Tibial artery (tissue), 4 donors: ENCODE measurements around the gene HSD11B2.
A peak's percentile ranks its signal among the peaks of the same experiment; 100 is the strongest.

ENCODE experiments used
- DNase-seq, 2 donors: peaks; one replicate each; pipeline ENCODE4 v3.0.0-alpha.2; 2019
- H3K27ac ChIP-seq, 2 donors: fragments of 200-600 bp; sonication (generic) in 1 of 2; 1 replicate in 1 of 2; 2 replicates in 1 of 2; pipeline ENCODE4 v1.5.1; 2018 to 2019; ENCODE audit warnings: mild to moderate bottlenecking in 1 of 2
- H3K27me3 ChIP-seq, 2 donors: fragments of 200-600 bp; sonication (generic) in 1 of 2; one replicate each; pipeline versions ENCODE4 v1.5.1 to v1.6.0; 2016 to 2019
- H3K36me3 ChIP-seq, 3 donors: fragments of 200-600 bp; sonication (generic) in 2 of 3; one replicate each; pipeline ENCODE4 v1.5.1; 2016 to 2019; ENCODE audit warnings: mild to moderate bottlenecking in 2 of 3
- H3K4me1 ChIP-seq, 4 donors: fragments of 200-600 bp; sonication (generic) in 2 of 4; 1 replicate in 3 of 4; 2 replicates in 1 of 4; pipeline ENCODE4 v1.5.1; 2016 to 2019
- H3K4me3 ChIP-seq, 2 donors: fragments of 200-600 bp; sonication (generic) in 1 of 2; 1 replicate in 1 of 2; 2 replicates in 1 of 2; pipeline ENCODE4 v1.5.1; 2018 to 2019; ENCODE audit warnings: mild to moderate bottlenecking in 2 of 2
- H3K9me3 ChIP-seq, 3 donors: fragments of 200-600 bp; sonication (generic) in 1 of 3; one replicate each; pipeline ENCODE4 v1.5.1; 2016 to 2019
- intact Hi-C: fragments of 100-400 bp; cut with DNase I; formaldehyde crosslinking; loops from one replicate; pipeline ENCODE4 v1.15.0; 2023; ENCODE audit warnings: low total_unique reads
- TF ChIP-seq, protein P1 (sequence below), 2 experiments: fragments of 200-600 bp in 1 of 2; fragments of 450-650 bp in 1 of 2; IDR thresholded peaks; one replicate each; pipeline ENCODE4 v1.5.1; 2017 to 2019; ENCODE audit warnings: antibody characterized with exemption in 2 of 2, mild to moderate bottlenecking in 1 of 2, moderate library complexity in 1 of 2

The HSD11B2 gene

GRCh38 chr16:67395458-67396158 lies 35.3 kb upstream of the HSD11B2 start:
- Histone ChIP-seq H3K36me3 (peaks cover 0 to 2% (median 0%) of the 10 kb centered on the region in 3 donors), H3K27ac (no peak overlapping the region), H3K4me3 (no peak overlapping the region), H3K4me1 (peaks cover 0 to 74% (median 41%) of the 10 kb centered on the region in 4 donors), H3K27me3 (peaks cover 0 to 88% of the 10 kb centered on the region in 2 donors), H3K9me3 (no peaks in the 10 kb centered on the region)
- no peak for DNase-seq
- TF ChIP-seq, protein P1, sequence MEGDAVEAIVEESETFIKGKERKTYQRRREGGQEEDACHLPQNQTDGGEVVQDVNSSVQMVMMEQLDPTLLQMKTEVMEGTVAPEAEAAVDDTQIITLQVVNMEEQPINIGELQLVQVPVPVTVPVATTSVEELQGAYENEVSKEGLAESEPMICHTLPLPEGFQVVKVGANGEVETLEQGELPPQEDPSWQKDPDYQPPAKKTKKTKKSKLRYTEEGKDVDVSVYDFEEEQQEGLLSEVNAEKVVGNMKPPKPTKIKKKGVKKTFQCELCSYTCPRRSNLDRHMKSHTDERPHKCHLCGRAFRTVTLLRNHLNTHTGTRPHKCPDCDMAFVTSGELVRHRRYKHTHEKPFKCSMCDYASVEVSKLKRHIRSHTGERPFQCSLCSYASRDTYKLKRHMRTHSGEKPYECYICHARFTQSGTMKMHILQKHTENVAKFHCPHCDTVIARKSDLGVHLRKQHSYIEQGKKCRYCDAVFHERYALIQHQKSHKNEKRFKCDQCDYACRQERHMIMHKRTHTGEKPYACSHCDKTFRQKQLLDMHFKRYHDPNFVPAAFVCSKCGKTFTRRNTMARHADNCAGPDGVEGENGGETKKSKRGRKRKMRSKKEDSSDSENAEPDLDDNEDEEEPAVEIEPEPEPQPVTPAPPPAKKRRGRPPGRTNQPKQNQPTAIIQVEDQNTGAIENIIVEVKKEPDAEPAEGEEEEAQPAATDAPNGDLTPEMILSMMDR (IDR thresholded peaks at IDR 0.05) = no peak
- intact Hi-C loops = no loop called here

DNA sequence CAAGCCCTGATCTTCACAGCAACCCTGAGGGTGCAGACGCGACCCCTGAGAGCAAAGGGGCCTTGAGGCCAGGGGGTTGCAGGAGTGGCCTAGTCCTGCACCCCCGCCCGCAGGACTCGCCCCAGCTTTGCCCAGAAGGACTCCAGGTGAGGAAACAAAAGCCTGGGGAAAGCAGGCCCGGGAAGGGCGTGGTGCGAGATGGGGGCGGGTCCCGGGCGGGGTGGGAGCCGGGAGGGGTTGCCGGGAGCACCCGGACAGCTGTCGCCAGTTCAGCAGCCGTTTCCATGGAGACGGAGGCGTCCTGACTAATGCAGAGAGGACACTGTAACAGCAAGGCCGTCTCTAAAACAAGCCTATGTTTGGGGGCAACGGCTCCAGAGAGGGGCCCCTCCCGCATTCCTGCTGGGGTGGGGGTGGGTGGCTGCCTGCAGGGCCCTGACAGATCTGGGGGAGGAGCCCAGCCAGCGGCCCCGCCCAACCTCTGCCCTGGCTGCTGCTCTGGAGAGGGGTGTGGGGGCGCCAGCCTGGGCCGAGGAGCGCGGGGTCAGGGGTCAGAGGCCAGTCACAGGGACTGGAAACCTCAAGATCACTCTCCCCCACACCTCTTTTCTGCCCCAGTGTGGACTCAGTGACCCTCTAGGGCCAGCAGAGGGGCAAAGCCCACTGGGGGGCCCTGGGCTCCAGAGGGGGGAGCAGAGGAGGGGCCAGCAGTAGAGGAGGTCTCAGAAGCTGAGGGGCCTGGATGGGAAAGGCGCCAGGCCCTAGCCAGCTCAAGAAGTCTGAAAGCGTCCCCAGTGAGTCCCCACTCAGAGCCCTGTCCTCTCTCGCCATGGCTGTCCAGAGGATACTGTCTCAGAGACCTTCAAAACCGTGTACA lies 34.5 kb upstream of the HSD11B2 start:
- peak; percentile 73 to 76 for DNase-seq
- Histone ChIP-seq H3K4me1 (peaks cover 0 to 71% (median 41%) of the 10 kb centered on the region in 4 donors), H3K4me3 (no peak overlapping the region), H3K27me3 (peaks cover 0 to 80% of the 10 kb centered on the region in 2 donors), H3K27ac (peak overlapping the region; percentile 30 to 46), H3K36me3 (peaks cover 0 to 10% (median 0%) of the 10 kb centered on the region in 3 donors), H3K9me3 (no peaks in the 10 kb centered on the region)
- TF ChIP-seq, protein P1 (IDR thresholded peaks at IDR 0.05) = no peak
- intact Hi-C loops = no loop called here

DNA sequence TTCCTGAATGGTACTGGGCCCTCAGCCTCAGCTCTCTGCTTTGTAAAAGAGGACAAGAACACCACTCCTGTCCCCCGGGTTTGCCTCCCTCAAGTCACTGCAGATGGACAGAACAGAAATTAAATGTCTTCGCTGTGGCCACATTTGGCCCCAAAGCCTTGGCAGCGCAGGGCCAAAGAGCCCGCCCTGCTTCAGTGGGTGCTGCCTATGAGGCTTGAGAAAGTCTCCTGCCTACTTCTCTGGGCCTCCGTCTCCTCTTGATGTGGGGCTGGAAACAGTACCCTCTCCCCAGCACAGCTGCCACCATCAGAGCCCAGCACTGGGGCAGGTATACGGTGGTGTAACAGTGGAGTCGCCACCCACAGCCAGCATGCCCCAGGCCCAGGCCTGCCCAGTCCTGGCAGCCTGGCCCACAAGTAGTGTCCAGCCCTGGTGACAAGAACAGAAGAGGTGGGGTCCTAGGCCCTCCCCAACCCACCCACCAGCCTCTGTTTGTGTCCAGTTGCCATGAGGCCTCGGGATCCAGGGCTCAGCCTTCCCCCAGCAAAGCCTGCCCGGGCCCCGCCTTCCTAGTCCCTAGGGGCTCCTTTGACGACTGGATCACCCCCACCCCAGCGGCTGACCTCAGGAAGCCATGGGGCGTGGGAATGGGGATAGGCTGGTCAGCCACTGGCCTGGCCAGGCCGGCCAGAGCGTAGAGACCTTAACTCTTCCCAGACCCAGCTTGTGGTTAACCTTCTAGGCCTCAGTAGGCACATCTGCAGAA lies 33.7 kb upstream of the HSD11B2 start:
- intact Hi-C loops = no loop called here
- Histone ChIP-seq H3K36me3 (peaks cover 0 to 11% (median 0%) of the 10 kb centered on the region in 3 donors), H3K9me3 (no peaks in the 10 kb centered on the region), H3K27ac (peak overlapping the region; percentile 30 to 46), H3K4me1 (peaks cover 0 to 69% (median 41%) of the 10 kb centered on the region in 4 donors), H3K27me3 (peaks cover 0 to 72% of the 10 kb centered on the region in 2 donors), H3K4me3 (no peak overlapping the region)
- TF ChIP-seq, protein P1 (IDR thresholded peaks at IDR 0.05) = no peak
- DNase-seq = no peak

- peaks cover 0 to 61% (median 37%) of the 10 kb centered on the region in 4 donors for H3K4me1 ChIP-seq
- TF ChIP-seq, protein P1 (IDR thresholded peaks at IDR 0.05) = no peak
- peaks cover 0 to 65% of the 10 kb centered on the region in 2 donors for H3K27me3 ChIP-seq
- DNase-seq = no peak
- intact Hi-C loops = no loop called here
- H3K4me3 ChIP-seq = no peak overlapping the region
- peaks cover 0 to 11% (median 0%) of the 10 kb centered on the region in 3 donors for H3K36me3 ChIP-seq
- H3K9me3 ChIP-seq = no peaks in the 10 kb centered on the region
- no peak overlapping the region for H3K27ac ChIP-seq
Observed at GRCh38 chr16:67397812-67398545, 32.9 kb upstream of the HSD11B2 start.
